ENCODE results near the gene NTPCR. TPM values are rescaled to one million over a fixed set of nuclear protein-coding genes. Genes with fewer than 3 reads are reported as not detected.

Gene NTPCR
- total RNA-seq, 1 experiment from 2014 or later = 46.8 TPM

DNA sequence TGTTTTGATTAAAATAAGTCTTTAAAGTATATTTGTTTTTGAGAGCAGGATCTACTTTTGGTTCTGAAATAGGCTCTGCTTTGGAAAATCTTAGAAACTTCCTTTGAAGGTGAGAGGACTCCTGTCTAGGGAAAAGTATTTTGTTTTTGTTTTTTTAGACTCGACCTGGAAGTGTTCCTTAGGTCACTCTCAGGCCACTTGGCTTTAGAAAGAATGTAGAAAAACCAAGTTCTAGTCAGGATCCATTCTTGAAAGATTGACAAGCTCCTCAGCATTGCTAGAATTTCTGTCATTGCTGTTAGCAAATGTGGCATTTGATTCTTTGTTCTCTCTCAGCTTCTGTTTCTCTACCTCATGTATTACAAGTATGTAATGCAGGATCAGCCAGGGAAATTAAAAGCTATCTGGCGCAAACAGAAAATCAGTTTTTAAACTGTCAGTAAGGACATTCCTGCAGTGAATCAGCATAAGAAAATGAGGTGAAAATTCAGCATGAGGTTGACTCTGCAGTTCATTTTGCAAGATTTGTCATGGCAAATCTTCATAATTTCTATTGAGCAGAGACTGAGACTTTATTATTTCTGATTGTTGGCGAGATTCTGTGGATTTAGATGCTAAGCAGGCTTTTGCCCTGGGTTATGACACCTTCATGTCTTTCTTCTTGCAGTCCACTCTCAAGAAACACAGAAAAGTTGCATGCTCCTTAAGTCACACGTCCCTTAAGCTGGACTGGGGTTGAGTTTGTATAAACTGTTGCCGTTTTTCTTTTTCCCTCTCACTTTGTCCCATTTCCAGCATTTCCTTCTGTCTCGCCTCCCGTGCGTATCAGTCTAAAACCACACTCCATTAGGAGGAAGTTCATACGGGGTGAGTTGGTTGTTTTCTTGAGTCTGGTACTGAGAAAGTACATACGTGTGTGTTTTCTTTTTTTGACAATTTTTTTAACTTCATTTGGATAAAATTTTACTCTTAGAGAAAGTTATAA lies 12.6 kb downstream of the NTPCR start:
- Histone ChIP-seq H3K27ac (ENCODE audit: low read length) (no peak overlapping the region), H3K27me3 (ENCODE audit: control insufficient read depth, insufficient read depth, low read length) (no peaks in the 10 kb centered on the region), H3K4me1 (ENCODE audit: control insufficient read depth, insufficient read depth, low read length) (no peaks in the 10 kb centered on the region), H3K36me3 (ENCODE audit: control insufficient read depth, insufficient read depth, low read length) (no peaks in the 10 kb centered on the region; the same call in 1 of the 2 replicates), H3K4me3 (ENCODE audit: low read depth in 2 of 2, low read length in 2 of 2) (no peak overlapping the region), H3K9me3 (ENCODE audit: control insufficient read depth, insufficient read depth, low read depth, low read length) (no peaks in the 10 kb centered on the region)
- ATAC-seq (no peak), DNase-seq (ENCODE audit: low read depth, low spot score) (no peak)
- intact Hi-C loops (cut with micrococcal nuclease; ENCODE audit: unreplicated experiment) (no loop called here), in situ Hi-C loops (cut with HindIII; ENCODE audit: low pct_unique_long_range_greater_than_20kb, low sequenced_read_pairs) (no loop called here)
- ChIA-PET CTCF (no interaction called here), POLR2A (no interaction called here)
- no peak for TF ChIP-seq TCF7L2 (IDR thresholded peaks at IDR 0.05; ENCODE audit: low read depth, low read length)
- no peak for TF ChIP-seq SIN3A (IDR thresholded peaks at IDR 0.05; ENCODE audit: borderline replicate concordance, insufficient read depth, low read depth, low read length)
- TF ChIP-seq, protein P1, sequence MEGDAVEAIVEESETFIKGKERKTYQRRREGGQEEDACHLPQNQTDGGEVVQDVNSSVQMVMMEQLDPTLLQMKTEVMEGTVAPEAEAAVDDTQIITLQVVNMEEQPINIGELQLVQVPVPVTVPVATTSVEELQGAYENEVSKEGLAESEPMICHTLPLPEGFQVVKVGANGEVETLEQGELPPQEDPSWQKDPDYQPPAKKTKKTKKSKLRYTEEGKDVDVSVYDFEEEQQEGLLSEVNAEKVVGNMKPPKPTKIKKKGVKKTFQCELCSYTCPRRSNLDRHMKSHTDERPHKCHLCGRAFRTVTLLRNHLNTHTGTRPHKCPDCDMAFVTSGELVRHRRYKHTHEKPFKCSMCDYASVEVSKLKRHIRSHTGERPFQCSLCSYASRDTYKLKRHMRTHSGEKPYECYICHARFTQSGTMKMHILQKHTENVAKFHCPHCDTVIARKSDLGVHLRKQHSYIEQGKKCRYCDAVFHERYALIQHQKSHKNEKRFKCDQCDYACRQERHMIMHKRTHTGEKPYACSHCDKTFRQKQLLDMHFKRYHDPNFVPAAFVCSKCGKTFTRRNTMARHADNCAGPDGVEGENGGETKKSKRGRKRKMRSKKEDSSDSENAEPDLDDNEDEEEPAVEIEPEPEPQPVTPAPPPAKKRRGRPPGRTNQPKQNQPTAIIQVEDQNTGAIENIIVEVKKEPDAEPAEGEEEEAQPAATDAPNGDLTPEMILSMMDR (IDR thresholded peaks at IDR 0.05) = no peak
- TF ChIP-seq, protein P2, sequence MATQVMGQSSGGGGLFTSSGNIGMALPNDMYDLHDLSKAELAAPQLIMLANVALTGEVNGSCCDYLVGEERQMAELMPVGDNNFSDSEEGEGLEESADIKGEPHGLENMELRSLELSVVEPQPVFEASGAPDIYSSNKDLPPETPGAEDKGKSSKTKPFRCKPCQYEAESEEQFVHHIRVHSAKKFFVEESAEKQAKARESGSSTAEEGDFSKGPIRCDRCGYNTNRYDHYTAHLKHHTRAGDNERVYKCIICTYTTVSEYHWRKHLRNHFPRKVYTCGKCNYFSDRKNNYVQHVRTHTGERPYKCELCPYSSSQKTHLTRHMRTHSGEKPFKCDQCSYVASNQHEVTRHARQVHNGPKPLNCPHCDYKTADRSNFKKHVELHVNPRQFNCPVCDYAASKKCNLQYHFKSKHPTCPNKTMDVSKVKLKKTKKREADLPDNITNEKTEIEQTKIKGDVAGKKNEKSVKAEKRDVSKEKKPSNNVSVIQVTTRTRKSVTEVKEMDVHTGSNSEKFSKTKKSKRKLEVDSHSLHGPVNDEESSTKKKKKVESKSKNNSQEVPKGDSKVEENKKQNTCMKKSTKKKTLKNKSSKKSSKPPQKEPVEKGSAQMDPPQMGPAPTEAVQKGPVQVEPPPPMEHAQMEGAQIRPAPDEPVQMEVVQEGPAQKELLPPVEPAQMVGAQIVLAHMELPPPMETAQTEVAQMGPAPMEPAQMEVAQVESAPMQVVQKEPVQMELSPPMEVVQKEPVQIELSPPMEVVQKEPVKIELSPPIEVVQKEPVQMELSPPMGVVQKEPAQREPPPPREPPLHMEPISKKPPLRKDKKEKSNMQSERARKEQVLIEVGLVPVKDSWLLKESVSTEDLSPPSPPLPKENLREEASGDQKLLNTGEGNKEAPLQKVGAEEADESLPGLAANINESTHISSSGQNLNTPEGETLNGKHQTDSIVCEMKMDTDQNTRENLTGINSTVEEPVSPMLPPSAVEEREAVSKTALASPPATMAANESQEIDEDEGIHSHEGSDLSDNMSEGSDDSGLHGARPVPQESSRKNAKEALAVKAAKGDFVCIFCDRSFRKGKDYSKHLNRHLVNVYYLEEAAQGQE (IDR thresholded peaks at IDR 0.05; ENCODE audit: insufficient read depth in 1 of 2, low read depth in 2 of 2, low read length in 1 of 2) = no peak
- no peak for TF ChIP-seq POLR2AphosphoS5 (IDR thresholded peaks at IDR 0.05; ENCODE audit: low read depth, low read length)
- no TSS peak for BruUV-seq (replicated peaks)

DNA sequence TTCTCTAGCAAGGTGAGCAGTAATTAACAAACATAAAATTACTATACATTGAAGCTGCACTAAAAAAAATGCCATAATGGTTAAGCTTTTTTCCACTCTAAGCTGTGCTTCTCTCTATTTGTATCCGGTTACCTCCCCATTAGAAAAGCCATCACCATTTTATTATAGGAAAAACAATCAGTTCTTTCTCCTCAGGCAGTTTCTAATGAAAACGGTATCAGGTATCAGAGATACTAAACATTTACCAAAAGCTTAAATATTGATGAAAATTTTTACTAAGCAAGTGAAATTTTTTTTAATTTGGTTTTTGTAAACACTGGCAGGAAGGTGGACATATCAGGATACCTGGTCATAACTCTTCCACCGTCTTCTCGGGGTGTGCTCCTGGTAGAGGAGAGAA lies 14.2 kb downstream of the NTPCR start:
- DNase-seq (ENCODE audit: low read depth, low spot score) = no peak
- POLR2A ChIA-PET = no interaction called here
- Histone ChIP-seq H3K27me3 (ENCODE audit: control insufficient read depth, insufficient read depth, low read length) (no peaks in the 10 kb centered on the region), H3K36me3 (ENCODE audit: control insufficient read depth, insufficient read depth, low read length) (no peaks in the 10 kb centered on the region; the same call in 1 of the 2 replicates), H3K27ac (ENCODE audit: low read length) (no peak overlapping the region), H3K4me3 (ENCODE audit: low read depth in 2 of 2, low read length in 2 of 2) (no peak overlapping the region), H3K4me1 (ENCODE audit: control insufficient read depth, insufficient read depth, low read length) (no peaks in the 10 kb centered on the region), H3K9me3 (ENCODE audit: control insufficient read depth, insufficient read depth, low read depth, low read length) (no peaks in the 10 kb centered on the region)
- CTCF ChIA-PET = no interaction called here
- no TSS peak for BruUV-seq (replicated peaks)
- in situ Hi-C loops (cut with HindIII; ENCODE audit: low pct_unique_long_range_greater_than_20kb, low sequenced_read_pairs) = no loop called here
- intact Hi-C loops (cut with micrococcal nuclease; ENCODE audit: unreplicated experiment) = no loop called here
- no peak for ATAC-seq
- TF ChIP-seq, protein P2 (IDR thresholded peaks at IDR 0.05; ENCODE audit: insufficient read depth in 1 of 2, low read depth in 2 of 2, low read length in 1 of 2) = no peak
- TF ChIP-seq POLR2AphosphoS5 (IDR thresholded peaks at IDR 0.05; ENCODE audit: low read depth, low read length) (no peak), SIN3A (IDR thresholded peaks at IDR 0.05; ENCODE audit: borderline replicate concordance, insufficient read depth, low read depth, low read length) (no peak), TCF7L2 (IDR thresholded peaks at IDR 0.05; ENCODE audit: low read depth, low read length) (no peak)
- TF ChIP-seq, protein P1 (IDR thresholded peaks at IDR 0.05) = no peak

Measured in Panc1 (cell line).